Right lobe of liver (tissue), 6 donors: ENCODE results near the gene ITPR3. TPM values are rescaled to one million over a fixed set of nuclear protein-coding genes. Genes with fewer than 3 reads are reported as not detected.

Source experiments
- ATAC-seq, 4 donors: fragments of 200-7000 bp; cut with Tn5 transposase; one replicate each; pipeline ENCODE4 v1.9.1; 2020; ENCODE audit warnings: mild to moderate bottlenecking in 4 of 4, moderate library complexity in 4 of 4
- DNase-seq, 3 donors: peaks; one replicate each; pipeline ENCODE4 v3.0.0-alpha.2; 2020
- H3K27ac ChIP-seq, 3 donors: fragments of 200-600 bp; one replicate each; pipeline ENCODE4 v1.8.0; 2022
- H3K27me3 ChIP-seq, 2 donors: fragments of 200-600 bp; one replicate each; pipeline ENCODE4 v1.8.0; 2022
- H3K36me3 ChIP-seq, 4 donors: fragments of 200-600 bp; sonication (generic) in 1 of 4; one replicate each; pipeline versions ENCODE4 v1.5.1 to v1.8.0; 2017 to 2022; ENCODE audit warnings: control low read depth in 1 of 4
- H3K4me1 ChIP-seq, 4 donors: fragments of 200-600 bp; sonication (generic) in 1 of 4; one replicate each; pipeline versions ENCODE4 v1.5.1 to v1.8.0; 2017 to 2022; ENCODE audit warnings: control low read depth in 1 of 4
- H3K4me3 ChIP-seq, 3 donors: fragments of 200-600 bp; one replicate each; pipeline ENCODE4 v1.8.0; 2022
- H3K9me3 ChIP-seq, 4 donors: fragments of 200-600 bp; sonication (generic) in 1 of 4; one replicate each; pipeline versions ENCODE4 v1.5.1 to v1.8.0; 2017 to 2022; ENCODE audit warnings: control low read depth in 1 of 4
- POLR2A ChIP-seq: fragments of 450-650 bp; IDR thresholded peaks from one replicate; pipeline ENCODE4 v1.6.1; 2017; ENCODE audit warnings: antibody characterized with exemption, mild to moderate bottlenecking
- WGBS: methylation state at CpG from one replicate; pipeline ENCODE4 v1.1.6; 2018; ENCODE audit warnings: low coverage, low lambda C conversion rate; ENCODE audit not compliant: insufficient coverage; ENCODE audit errors: missing lambda C conversion rate; 5-methylcytosine and 5-hydroxymethylcytosine counted together
- intact Hi-C, 2 donors: fragments of 100-400 bp; cut with DNase I; formaldehyde crosslinking; loops; one replicate each; pipeline versions ENCODE4 v1.11.2 to v1.14.1; 2022
- total RNA-seq, 6 experiments: library from RNA; depleted of rRNA in 2 of 6; stranded (reverse); fragments of >200 nt in 2 of 6; fragmentation: NEBNext Ultra II Directional in 3 of 6; extraction: Animal tissue kit (Norgen Biotek cat#: 25700) in 3 of 6; gene quantifications; one replicate each; pipeline versions ENCODE4 v1.1.0 to v1.2.4, GENCODE V29; 2016 to 2023
- TF ChIP-seq, protein P1 (sequence below), 4 donors: fragments of 200-600 bp in 3 of 4; fragments of 450-650 bp in 1 of 4; IDR thresholded peaks; one replicate each; pipeline versions ENCODE4 v1.5.1 to v1.8.0; 2016 to 2022; ENCODE audit warnings: antibody characterized with exemption in 4 of 4, mild to moderate bottlenecking in 2 of 4
- donor health status: DM: no; HTN: yes; CAD: no.
- donor health status: DM: no; HTN: no; CAD: no.
- donor health status: DM: no; HTN: no; CAD: no.
- donor health status: DM: no; HTN: yes; CAD: no.
- donor health status: DM: no; HTN: yes; CAD: no.

The ITPR3 gene
- total RNA-seq, 6 experiments from 2014 or later: 0.79 to 3.5 (median 1.6) TPM

DNA sequence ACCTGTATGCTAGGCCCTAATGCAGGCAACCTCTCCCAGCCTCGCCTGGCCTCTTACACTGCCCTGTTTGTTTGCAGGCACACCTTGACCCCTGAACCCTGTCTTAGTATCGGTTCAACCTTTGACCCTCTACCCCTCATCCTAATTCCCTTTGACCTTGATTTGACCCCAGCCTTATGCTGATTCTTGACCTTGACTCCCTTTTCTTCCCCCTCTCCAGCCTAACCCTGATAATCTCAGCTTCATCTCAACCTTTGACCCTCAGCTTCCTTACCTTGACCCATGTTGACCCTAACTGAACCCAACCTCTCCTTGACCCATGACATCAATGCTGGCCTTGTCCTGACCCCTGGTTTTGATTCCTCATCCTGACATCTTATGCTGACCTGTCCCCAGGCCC is 56.6 kb downstream of the ITPR3 start:
- intact Hi-C loops: no loop called here
- no peaks in the 10 kb centered on the region for H3K36me3 ChIP-seq
- no peak overlapping the region for H3K27ac ChIP-seq
- TF ChIP-seq, protein P1, sequence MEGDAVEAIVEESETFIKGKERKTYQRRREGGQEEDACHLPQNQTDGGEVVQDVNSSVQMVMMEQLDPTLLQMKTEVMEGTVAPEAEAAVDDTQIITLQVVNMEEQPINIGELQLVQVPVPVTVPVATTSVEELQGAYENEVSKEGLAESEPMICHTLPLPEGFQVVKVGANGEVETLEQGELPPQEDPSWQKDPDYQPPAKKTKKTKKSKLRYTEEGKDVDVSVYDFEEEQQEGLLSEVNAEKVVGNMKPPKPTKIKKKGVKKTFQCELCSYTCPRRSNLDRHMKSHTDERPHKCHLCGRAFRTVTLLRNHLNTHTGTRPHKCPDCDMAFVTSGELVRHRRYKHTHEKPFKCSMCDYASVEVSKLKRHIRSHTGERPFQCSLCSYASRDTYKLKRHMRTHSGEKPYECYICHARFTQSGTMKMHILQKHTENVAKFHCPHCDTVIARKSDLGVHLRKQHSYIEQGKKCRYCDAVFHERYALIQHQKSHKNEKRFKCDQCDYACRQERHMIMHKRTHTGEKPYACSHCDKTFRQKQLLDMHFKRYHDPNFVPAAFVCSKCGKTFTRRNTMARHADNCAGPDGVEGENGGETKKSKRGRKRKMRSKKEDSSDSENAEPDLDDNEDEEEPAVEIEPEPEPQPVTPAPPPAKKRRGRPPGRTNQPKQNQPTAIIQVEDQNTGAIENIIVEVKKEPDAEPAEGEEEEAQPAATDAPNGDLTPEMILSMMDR (IDR thresholded peaks at IDR 0.05): no peak
- TF ChIP-seq POLR2A: no peak
- H3K9me3 ChIP-seq: no peaks in the 10 kb centered on the region
- ATAC-seq (no peak), DNase-seq (no peak)
- H3K27me3 ChIP-seq: no peaks in the 10 kb centered on the region
- WGBS: 71% methylated on average over 2 of the region's 2 CpGs
- no peak overlapping the region for H3K4me3 ChIP-seq
- H3K4me1 ChIP-seq: no peaks in the 10 kb centered on the region

- no peaks in the 10 kb centered on the region for H3K36me3 ChIP-seq
- intact Hi-C loops: no loop called here
- 74% methylated on average over 9 of the region's 24 CpGs for WGBS
These were observed 57.3 kb downstream of the ITPR3 start for GRCh38 chr6:33678233-33678931.

DNA sequence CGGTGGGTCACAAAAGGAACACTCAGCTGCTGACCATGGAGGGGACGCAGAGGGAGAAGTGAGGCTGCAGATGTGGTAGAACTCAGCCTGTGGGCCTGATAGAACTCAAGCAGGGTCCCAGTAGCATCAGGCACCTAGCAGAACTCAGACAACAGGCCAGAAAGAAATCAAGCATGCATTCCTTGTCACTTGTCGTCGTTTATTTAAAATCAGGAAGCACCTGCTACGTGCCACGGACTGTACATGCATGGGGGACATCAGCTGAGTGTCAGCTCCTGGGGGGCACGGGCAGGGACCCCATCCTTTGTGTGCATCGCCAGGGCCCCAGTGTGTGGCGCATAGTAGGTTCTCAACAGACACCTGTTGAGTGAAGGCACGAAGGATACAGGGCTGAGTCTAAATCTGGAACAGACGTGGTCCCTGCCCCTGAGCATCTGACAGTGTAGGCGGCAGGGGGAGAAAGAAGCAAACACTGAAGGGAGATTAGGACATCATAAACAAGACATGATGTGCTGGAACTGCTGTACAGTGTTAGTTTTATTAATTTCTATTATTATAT is 57.9 kb downstream of the ITPR3 start:
- no peaks in the 10 kb centered on the region for H3K4me1 ChIP-seq
- H3K36me3 ChIP-seq: no peaks in the 10 kb centered on the region
- no peaks in the 10 kb centered on the region for H3K9me3 ChIP-seq
- WGBS: 42% methylated on average over 4 of the region's 12 CpGs
- DNase-seq: no peak
- H3K27me3 ChIP-seq: no peaks in the 10 kb centered on the region
- intact Hi-C loops: no loop called here
- ATAC-seq: no peak
- no peak for TF ChIP-seq POLR2A
- TF ChIP-seq, protein P1 (IDR thresholded peaks at IDR 0.05): no peak
- no peak overlapping the region for H3K27ac ChIP-seq
- no peak overlapping the region for H3K4me3 ChIP-seq

More at GRCh38 chr6:33678233-33678931, 57.3 kb downstream of the ITPR3 start:
- Histone ChIP-seq H3K27ac (no peak overlapping the region), H3K4me3 (no peak overlapping the region), H3K9me3 (no peaks in the 10 kb centered on the region), H3K27me3 (no peaks in the 10 kb centered on the region), H3K4me1 (no peaks in the 10 kb centered on the region)
- ATAC-seq (no peak), DNase-seq (no peak)
- TF ChIP-seq, protein P1 (IDR thresholded peaks at IDR 0.05): no peak
- no peak for TF ChIP-seq POLR2A

GRCh38 chr6:33679761-33680160 is 58.6 kb downstream of the ITPR3 start:
- H3K4me3 ChIP-seq: no peak overlapping the region
- intact Hi-C loops: no loop called here
- DNase-seq (no peak), ATAC-seq (no peak)
- H3K27me3 ChIP-seq: no peaks in the 10 kb centered on the region
- no peak for TF ChIP-seq POLR2A
- TF ChIP-seq, protein P1 (IDR thresholded peaks at IDR 0.05): no peak
- no peaks in the 10 kb centered on the region for H3K9me3 ChIP-seq
- H3K4me1 ChIP-seq: no peaks in the 10 kb centered on the region
- H3K36me3 ChIP-seq: no peaks in the 10 kb centered on the region
- 70% methylated on average over 11 of the region's 20 CpGs for WGBS
- H3K27ac ChIP-seq: no peak overlapping the region
